Placental epithelial cell (primary cell): ENCODE results near the gene RASA1. TPM values are rescaled to one million over a fixed set of nuclear protein-coding genes. Genes with fewer than 3 reads are reported as not detected.

ENCODE experiments used
- small RNA-seq: library from RNA; depleted of rRNA; stranded (forward); fragments of <200 nt; gene quantifications from one replicate; pipeline ENCODE3, GENCODE V24; 2012
- total RNA-seq: library from RNA; depleted of rRNA; stranded (reverse); fragments of >200 nt; gene quantifications from 2 replicates; pipeline ENCODE4 v1.2.3, GENCODE V29; 2012

The RASA1 gene
- total RNA-seq: 36.5 and 49.0 TPM in 2 replicates

GRCh38 chr5:87267574-87268125, at the start of gene RASA1:
RASA1 (plus strand) TSS chr5:87267883; CDS start chr5:87268452, 569 bp downstream.

GRCh38 chr5:87412630-87413342, 145.1 kb downstream of the RASA1 start, which contains the start of gene CCNH:
CCNH (minus strand) TSS chr5:87412930; CDS start chr5:87412794, 136 bp downstream.

Small RNAs within 50 kb of the gene (small RNA-seq; reads per million reads assigned to genes)
- gene RN7SL629P (not detected), gene RNU6-606P (not detected), gene RNU6-727P (not detected)

Other genes starting within 250 kb of the RASA1 start
- 39.3 and 46.6 TPM in 2 replicates for gene CCNH, start 145.0 kb downstream of the RASA1 start, total RNA-seq